ENCODE measurements around the gene SGCG. TPM values are rescaled to one million over a fixed set of nuclear protein-coding genes. Genes with fewer than 3 reads are reported as not detected.

SGCG gene
- total RNA-seq, 2 experiments from 2014 or later: not detected

- Mint-ChIP-seq H3K27ac (no peak overlapping the region), H3K9me3 (no peaks in the 10 kb centered on the region), H3K36me3 (ENCODE audit: low read depth) (no peaks in the 10 kb centered on the region), H3K4me3 (no peak overlapping the region), H3K4me1 (ENCODE audit: low read depth) (no peaks in the 10 kb centered on the region), H3K27me3 (peaks cover 3% of the 10 kb centered on the region)
- DNase-seq (no peak), ATAC-seq (ENCODE audit: poor library complexity) (no peak)
- no peak overlapping the region for H3K27ac ChIP-seq (ENCODE audit: low read depth in 1 of 2, low read length in 2 of 2)
- TF ChIP-seq CTCF (IDR thresholded peaks at IDR 0.05): no peak
- no peaks in the 10 kb centered on the region for H3K9me3 ChIP-seq (ENCODE audit: control insufficient read depth in 1 of 2, insufficient read depth in 1 of 2, low read length in 2 of 2)
- H3K36me3 ChIP-seq (ENCODE audit: insufficient read depth, low read length): no peaks in the 10 kb centered on the region
- H3K4me3 ChIP-seq (ENCODE audit: low read length): no peak overlapping the region
- peaks cover 0 to 3% of the 10 kb centered on the region in 2 experiments for H3K27me3 ChIP-seq (ENCODE audit: control insufficient read depth in 1 of 2, insufficient read depth in 2 of 2, low read length in 2 of 2)
- no peaks in the 10 kb centered on the region for H3K4me1 ChIP-seq (ENCODE audit: insufficient read depth, low read length)
- intact Hi-C loops (cut with DNase I, micrococcal nuclease): no loop called here
- POLR2A ChIA-PET: no interaction called here
- CTCF ChIA-PET: no interaction called here
Observed at GRCh38 chr13:23183292-23183691, 2.5 kb downstream of the SGCG start.

GRCh38 chr13:23185542-23185941 is 4.8 kb downstream of the SGCG start:
- ChIA-PET POLR2A (no interaction called here), CTCF (no interaction called here)
- Mint-ChIP-seq H3K27ac (no peak overlapping the region), H3K4me3 (no peak overlapping the region), H3K27me3 (peaks cover 8% of the 10 kb centered on the region), H3K4me1 (ENCODE audit: low read depth) (no peaks in the 10 kb centered on the region), H3K9me3 (no peaks in the 10 kb centered on the region), H3K36me3 (ENCODE audit: low read depth) (no peaks in the 10 kb centered on the region)
- H3K27ac ChIP-seq (ENCODE audit: low read depth in 1 of 2, low read length in 2 of 2): no peak overlapping the region
- no peak for TF ChIP-seq CTCF (IDR thresholded peaks at IDR 0.05)
- intact Hi-C loops (cut with DNase I, micrococcal nuclease): no loop called here
- peaks cover 0 to 5% of the 10 kb centered on the region in 2 experiments for H3K27me3 ChIP-seq (ENCODE audit: control insufficient read depth in 1 of 2, insufficient read depth in 2 of 2, low read length in 2 of 2)
- no peak for ATAC-seq (ENCODE audit: poor library complexity)
- H3K4me1 ChIP-seq (ENCODE audit: insufficient read depth, low read length): no peaks in the 10 kb centered on the region
- H3K4me3 ChIP-seq (ENCODE audit: low read length): no peak overlapping the region
- DNase-seq: no peak
- H3K9me3 ChIP-seq (ENCODE audit: control insufficient read depth in 1 of 2, insufficient read depth in 1 of 2, low read length in 2 of 2): no peaks in the 10 kb centered on the region
- H3K36me3 ChIP-seq (ENCODE audit: insufficient read depth, low read length): no peaks in the 10 kb centered on the region

GRCh38 chr13:23201870-23202269 is 21.1 kb downstream of the SGCG start:
- H3K4me3 Mint-ChIP-seq: no peak overlapping the region
- DNase-seq: no peak
- no peak overlapping the region for H3K4me3 ChIP-seq (ENCODE audit: low read length)
- H3K36me3 Mint-ChIP-seq (ENCODE audit: low read depth): no peaks in the 10 kb centered on the region
- intact Hi-C loops (cut with DNase I, micrococcal nuclease): no loop called here
- POLR2A ChIA-PET: no interaction called here
- no peaks in the 10 kb centered on the region for H3K27me3 ChIP-seq (ENCODE audit: control insufficient read depth in 1 of 2, insufficient read depth in 2 of 2, low read length in 2 of 2)
- H3K27ac ChIP-seq (ENCODE audit: low read depth in 1 of 2, low read length in 2 of 2): no peak overlapping the region
- H3K27ac Mint-ChIP-seq: no peak overlapping the region
- no peaks in the 10 kb centered on the region for H3K4me1 ChIP-seq (ENCODE audit: insufficient read depth, low read length)
- no peaks in the 10 kb centered on the region for H3K36me3 ChIP-seq (ENCODE audit: insufficient read depth, low read length)
- H3K9me3 Mint-ChIP-seq: no peaks in the 10 kb centered on the region
- H3K27me3 Mint-ChIP-seq: peaks cover 12% of the 10 kb centered on the region
- CTCF ChIA-PET: no interaction called here
- H3K9me3 ChIP-seq (ENCODE audit: control insufficient read depth in 1 of 2, insufficient read depth in 1 of 2, low read length in 2 of 2): no peaks in the 10 kb centered on the region
- no peak for ATAC-seq (ENCODE audit: poor library complexity)
- no peaks in the 10 kb centered on the region for H3K4me1 Mint-ChIP-seq (ENCODE audit: low read depth)
- no peak for TF ChIP-seq CTCF (IDR thresholded peaks at IDR 0.05)
